Mesenchymal stem cell (in vitro differentiated cells and primary cell): Measurements from ENCODE around the gene GULP1.

Experiments
- DNase-seq: peaks from one replicate; pipeline ENCODE4 v3.0.0-alpha.2; 2013
- H2AFZ ChIP-seq: one replicate; pipeline ENCODE4 v1.6.1; 2013; ENCODE audit warnings: low read depth, mild to moderate bottlenecking, control low read depth, inconsistent platforms, low read length, moderate library complexity
- H2AK5ac ChIP-seq: 2 replicates; pipeline ENCODE4 v1.6.1; 2013; ENCODE audit warnings: low read length, moderate library complexity, mild to moderate bottlenecking, inconsistent platforms; ENCODE audit not compliant: severe bottlenecking
- H2BK120ac ChIP-seq: one replicate; pipeline ENCODE4 v1.6.1; 2013; ENCODE audit warnings: low read depth, mild to moderate bottlenecking, inconsistent platforms, low read length, moderate library complexity
- H2BK12ac ChIP-seq, 2 experiments: one replicate each; pipeline ENCODE4 v1.6.1; 2013; ENCODE audit warnings: inconsistent platforms in 2 of 2, low read length in 2 of 2, mild to moderate bottlenecking in 2 of 2, moderate library complexity in 2 of 2, control low read depth in 1 of 2
- H2BK15ac ChIP-seq: one replicate; pipeline ENCODE4 v1.6.1; 2013; ENCODE audit warnings: mild to moderate bottlenecking, low read depth, inconsistent platforms; ENCODE audit not compliant: poor library complexity, severe bottlenecking
- H2BK5ac ChIP-seq: 2 replicates; pipeline ENCODE4 v1.6.1; 2013; ENCODE audit warnings: low read depth, mild to moderate bottlenecking, low read length, control low read depth, inconsistent platforms; ENCODE audit not compliant: poor library complexity, severe bottlenecking
- H3K14ac ChIP-seq, 2 experiments: one replicate each; pipeline ENCODE4 v1.6.1; 2013; ENCODE audit warnings: inconsistent platforms in 2 of 2, low read length in 2 of 2, control low read depth in 1 of 2, mild to moderate bottlenecking in 1 of 2, moderate library complexity in 1 of 2
- H3K18ac ChIP-seq, 2 experiments: one replicate each; pipeline ENCODE4 v1.6.1; 2013; ENCODE audit warnings: inconsistent platforms in 2 of 2, low read length in 2 of 2, control low read depth in 1 of 2, low read depth in 1 of 2, mild to moderate bottlenecking in 1 of 2
- H3K23ac ChIP-seq, 2 experiments: one replicate each; pipeline ENCODE4 v1.6.1; 2013; ENCODE audit warnings: inconsistent platforms in 2 of 2, low read length in 2 of 2, mild to moderate bottlenecking in 2 of 2, moderate library complexity in 2 of 2, control low read depth in 1 of 2
- H3K27ac ChIP-seq: 2 replicates; pipeline ENCODE4 v1.5.1; 2013; ENCODE audit warnings: mild to moderate bottlenecking, moderate library complexity, low read length, control low read depth, inconsistent platforms; ENCODE audit not compliant: poor library complexity, severe bottlenecking
- H3K27me3 ChIP-seq, 2 experiments: 2 replicates each; pipeline versions ENCODE4 v1.6.1 to v1.7.0; 2013; ENCODE audit warnings: low read length in 2 of 2, mild to moderate bottlenecking in 2 of 2, moderate library complexity in 2 of 2, control low read depth in 1 of 2, inconsistent platforms in 1 of 2; ENCODE audit not compliant: control insufficient read depth in 1 of 2, insufficient read depth in 1 of 2
- H3K36me3 ChIP-seq, 2 experiments: 2 replicates each; pipeline versions ENCODE4 v1.6.1 to v1.7.0; 2013; ENCODE audit warnings: low read length in 2 of 2, control low read depth in 1 of 2, inconsistent platforms in 1 of 2, low read depth in 1 of 2, mild to moderate bottlenecking in 1 of 2; ENCODE audit not compliant: insufficient read depth in 2 of 2, control insufficient read depth in 1 of 2
- H3K4ac ChIP-seq, 2 experiments: one replicate each; pipeline ENCODE4 v1.6.1; 2013; ENCODE audit warnings: inconsistent platforms in 2 of 2, low read length in 2 of 2, mild to moderate bottlenecking in 2 of 2, moderate library complexity in 2 of 2, control low read depth in 1 of 2, low read depth in 1 of 2
- H3K4me1 ChIP-seq: 2 replicates; pipeline ENCODE4 v1.6.1; 2013; ENCODE audit warnings: low read depth, low read length, control low read depth; ENCODE audit not compliant: control insufficient read depth, insufficient read depth
- H3K4me2 ChIP-seq: 2 replicates; pipeline ENCODE4 v1.6.1; 2013; ENCODE audit warnings: low read length, mild to moderate bottlenecking, inconsistent platforms; ENCODE audit not compliant: poor library complexity, severe bottlenecking
- H3K4me3 ChIP-seq, 2 experiments: 2 replicates each; pipeline versions ENCODE4 v1.5.1 to v1.7.0; 2013; ENCODE audit warnings: low read length in 2 of 2, mild to moderate bottlenecking in 2 of 2, control low read depth in 1 of 2, low read depth in 1 of 2; ENCODE audit not compliant: insufficient read depth in 1 of 2
- H3K79me1 ChIP-seq: replicated peaks from 2 replicates; pipeline ENCODE4 v1.6.1; 2013; ENCODE audit warnings: mild to moderate bottlenecking, control low read depth, low read length, inconsistent platforms; ENCODE audit not compliant: poor library complexity, severe bottlenecking
- H3K9ac ChIP-seq: 2 replicates; pipeline ENCODE4 v1.7.0; 2013; ENCODE audit warnings: mild to moderate bottlenecking, low read length, moderate library complexity
- H3K9me3 ChIP-seq: 2 replicates; pipeline ENCODE4 v1.7.0; 2013; ENCODE audit warnings: mild to moderate bottlenecking, low read length; ENCODE audit not compliant: control insufficient read depth
- H4K8ac ChIP-seq: one replicate; pipeline ENCODE4 v1.6.1; 2013; ENCODE audit warnings: inconsistent platforms, mild to moderate bottlenecking, low read length, moderate library complexity
- H4K91ac ChIP-seq: one replicate; pipeline ENCODE4 v1.6.1; 2013; ENCODE audit warnings: mild to moderate bottlenecking, low read length, inconsistent platforms
- WGBS: methylation state at CpG from one replicate; pipeline ENCODE4 v1.1.7; 2013; ENCODE audit warnings: mixed read lengths; 5-methylcytosine and 5-hydroxymethylcytosine counted together

The GULP1 gene

DNA sequence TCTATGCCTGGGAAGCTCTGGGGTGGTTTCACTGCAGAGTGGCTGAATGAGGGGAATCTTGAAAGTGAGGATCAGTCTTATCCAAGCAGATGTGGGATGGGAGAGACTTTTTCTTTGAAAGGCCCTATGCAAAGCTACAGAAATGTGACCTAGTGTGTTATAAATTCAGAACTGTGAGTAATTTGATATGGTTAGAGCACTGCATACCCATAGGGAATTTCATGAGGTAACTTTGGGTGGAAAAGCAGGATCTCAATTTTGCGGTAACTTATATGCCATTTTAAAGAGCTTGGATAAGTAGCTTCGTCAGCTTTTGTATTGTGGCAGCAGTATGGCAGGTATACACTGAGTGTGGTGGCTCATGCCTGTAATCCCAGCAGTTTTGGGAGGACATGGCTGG is 40.9 kb downstream of the GULP1 start:
- 96% methylated on average over 2 of the region's 2 CpGs for WGBS
- no peak overlapping the region for H2BK15ac ChIP-seq
- no peak overlapping the region for H2BK12ac ChIP-seq
- no peak overlapping the region for H3K4me3 ChIP-seq
- DNase-seq, result no peak
- H3K9ac ChIP-seq, result no peak overlapping the region
- H4K8ac ChIP-seq, result no peak overlapping the region
- no peak overlapping the region for H2BK120ac ChIP-seq
- no peak overlapping the region for H4K91ac ChIP-seq
- H2BK5ac ChIP-seq, result no peak overlapping the region
- no peak overlapping the region for H2AK5ac ChIP-seq
- H3K9me3 ChIP-seq, result no peaks in the 10 kb centered on the region
- no peak overlapping the region for H3K14ac ChIP-seq
- peaks cover 11% of the 10 kb centered on the region for H3K79me1 ChIP-seq
- no peak overlapping the region for H3K27ac ChIP-seq
- no peak overlapping the region for H3K4me2 ChIP-seq
- no peak overlapping the region for H3K4ac ChIP-seq
- H3K23ac ChIP-seq, result no peak overlapping the region
- H3K27me3 ChIP-seq, result no peaks in the 10 kb centered on the region
- H3K4me1 ChIP-seq, result no peaks in the 10 kb centered on the region
- no peak overlapping the region for H3K18ac ChIP-seq
- H3K36me3 ChIP-seq, result no peaks in the 10 kb centered on the region
- no peak overlapping the region for H2AFZ ChIP-seq

DNA sequence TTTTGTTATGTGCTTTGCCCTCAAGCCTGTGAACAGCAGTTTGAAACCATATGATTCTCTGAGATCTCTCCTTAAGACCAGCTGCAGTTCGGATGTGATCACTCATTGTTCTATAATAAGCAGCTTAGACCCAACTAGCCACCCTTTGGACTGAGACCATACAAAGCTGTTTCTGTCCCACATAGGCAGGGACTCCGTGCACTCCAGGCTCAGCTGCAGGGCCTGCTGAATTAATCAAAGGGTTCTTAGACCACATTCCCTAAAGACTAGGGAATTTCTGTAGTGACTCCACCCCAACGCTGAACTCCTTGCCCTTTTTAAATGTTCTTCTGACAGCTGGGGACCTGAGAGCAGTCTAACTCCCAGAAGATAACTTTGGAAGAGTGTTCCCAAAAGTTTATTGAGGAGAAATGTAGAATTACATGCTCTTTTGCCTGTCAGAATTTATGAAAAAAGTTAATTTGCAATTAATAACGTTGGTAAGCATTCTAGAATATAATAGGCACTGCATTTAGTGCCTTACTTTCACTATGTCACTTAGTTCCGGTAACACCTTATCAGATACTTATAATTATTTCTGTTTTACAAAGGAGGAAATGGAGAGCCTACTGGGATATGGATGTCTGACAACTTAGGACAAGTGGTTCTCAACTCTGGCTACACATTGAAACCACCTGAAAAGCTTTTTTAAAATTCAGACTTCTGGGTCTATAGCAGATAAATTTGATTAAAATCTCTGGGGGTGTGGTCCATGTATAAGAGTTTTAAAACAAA is 42.3 kb downstream of the GULP1 start:
- no peak overlapping the region for H2AFZ ChIP-seq

DNA sequence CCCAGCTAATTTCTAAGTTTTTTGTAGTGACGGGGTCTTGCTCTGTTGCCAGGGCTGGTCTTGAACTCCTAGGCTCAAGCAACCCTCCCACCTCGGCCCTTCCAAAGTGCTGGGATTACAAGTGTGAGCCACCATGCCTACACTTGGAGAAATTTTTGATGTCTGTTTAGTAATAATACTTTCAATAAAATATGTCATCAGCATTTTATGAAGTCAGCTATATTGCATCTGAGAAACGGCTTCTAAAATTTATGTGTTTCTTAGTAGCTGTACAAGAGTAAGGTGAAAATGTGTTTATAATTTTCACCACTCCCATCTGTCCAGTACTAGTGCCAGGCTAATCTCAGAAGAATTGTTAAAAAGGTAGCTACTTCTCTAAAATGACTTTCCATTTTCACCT is 46.8 kb downstream of the GULP1 start:
- Histone ChIP-seq H2AK5ac (no peak overlapping the region), H2BK120ac (no peak overlapping the region), H3K27me3 (no peaks in the 10 kb centered on the region), H2BK12ac (no peak overlapping the region), H4K91ac (no peak overlapping the region), H3K23ac (no peak overlapping the region), H3K14ac (no peak overlapping the region), H3K27ac (no peak overlapping the region), H3K4me1 (no peaks in the 10 kb centered on the region), H3K9me3 (no peaks in the 10 kb centered on the region), H3K36me3 (no peaks in the 10 kb centered on the region), H3K4me3 (no peak overlapping the region), H3K18ac (no peak overlapping the region), H2AFZ (no peak overlapping the region), H2BK15ac (no peak overlapping the region), H2BK5ac (no peak overlapping the region), H3K79me1 (peaks cover 19% of the 10 kb centered on the region), H3K4ac (no peak overlapping the region), H3K9ac (no peak overlapping the region), H3K4me2 (no peak overlapping the region), H4K8ac (no peak overlapping the region)
- no CpG with 5 or more reads among the region's 3 CpGs for WGBS
- no peak for DNase-seq

More for the DNA sequence above, 42.3 kb downstream of the GULP1 start:
- H3K23ac ChIP-seq, result no peak overlapping the region
- H3K27ac ChIP-seq, result no peak overlapping the region
- H4K91ac ChIP-seq, result no peak overlapping the region
- no peak overlapping the region for H4K8ac ChIP-seq
- no peak overlapping the region for H3K4me2 ChIP-seq
- H2AK5ac ChIP-seq, result no peak overlapping the region
- no peak overlapping the region for H2BK12ac ChIP-seq
- 76% methylated on average over 3 of the region's 5 CpGs for WGBS
- H3K27me3 ChIP-seq, result no peaks in the 10 kb centered on the region
- H3K9ac ChIP-seq, result peak overlapping the region; percentile 8
- no peak overlapping the region for H3K14ac ChIP-seq
- no peak for DNase-seq
- no peaks in the 10 kb centered on the region for H3K4me1 ChIP-seq
- peaks cover 13% of the 10 kb centered on the region for H3K79me1 ChIP-seq
- H3K4ac ChIP-seq, result no peak overlapping the region
- no peak overlapping the region for H2BK120ac ChIP-seq
- H3K18ac ChIP-seq, result no peak overlapping the region
- peak overlapping the region in 1 of 2 experiments; percentile 25 for H3K4me3 ChIP-seq
- H2BK15ac ChIP-seq, result no peak overlapping the region
- no peaks in the 10 kb centered on the region for H3K9me3 ChIP-seq
- H2BK5ac ChIP-seq, result no peak overlapping the region
- no peaks in the 10 kb centered on the region for H3K36me3 ChIP-seq

DNA sequence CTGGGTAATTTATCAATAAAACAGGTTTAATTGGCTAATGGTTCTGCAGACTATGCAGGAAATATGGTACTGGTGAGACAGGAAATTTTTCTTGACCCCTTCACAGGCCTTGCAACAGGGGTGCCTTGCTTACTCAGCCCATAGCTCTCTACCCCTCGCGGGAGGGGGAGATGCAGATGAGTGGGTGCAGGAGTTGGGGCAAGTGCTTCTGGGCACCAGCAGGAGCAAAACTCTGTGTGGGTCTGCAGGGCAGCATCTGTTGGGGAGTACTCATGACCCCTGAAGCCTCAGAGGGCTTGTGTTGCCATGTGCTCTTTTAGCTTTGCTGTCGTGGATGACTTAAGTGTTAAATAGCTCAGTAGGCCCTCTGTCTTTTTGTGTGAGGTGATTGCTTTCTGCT is 48.6 kb downstream of the GULP1 start:
- Histone ChIP-seq H2AFZ (no peak overlapping the region), H4K91ac (no peak overlapping the region), H2BK5ac (no peak overlapping the region), H2AK5ac (no peak overlapping the region), H2BK120ac (no peak overlapping the region), H3K79me1 (peaks cover 25% of the 10 kb centered on the region), H4K8ac (no peak overlapping the region), H3K27ac (no peak overlapping the region), H3K9me3 (no peaks in the 10 kb centered on the region), H3K36me3 (peaks cover 0 to 3% of the 10 kb centered on the region in 2 experiments), H3K4me1 (no peaks in the 10 kb centered on the region), H2BK12ac (no peak overlapping the region), H2BK15ac (no peak overlapping the region), H3K4ac (no peak overlapping the region), H3K23ac (no peak overlapping the region), H3K27me3 (no peaks in the 10 kb centered on the region), H3K9ac (no peak overlapping the region), H3K14ac (no peak overlapping the region), H3K18ac (no peak overlapping the region), H3K4me2 (no peak overlapping the region), H3K4me3 (no peak overlapping the region)
- DNase-seq, result no peak
- 99% methylated on average over 3 of the region's 3 CpGs for WGBS
